ENCODE results near the gene ASCC3. TPM values are rescaled to one million over a fixed set of nuclear protein-coding genes. Genes with fewer than 3 reads are reported as not detected.
"Not testable (repeated sequence)": the region's sequence is repeated elsewhere in the genome, so short reads cannot be mapped to it uniquely, and the experiment has no call there.

ASCC3 gene
- total RNA-seq, 1 donor from 2014 or later = 12.7 TPM

DNA sequence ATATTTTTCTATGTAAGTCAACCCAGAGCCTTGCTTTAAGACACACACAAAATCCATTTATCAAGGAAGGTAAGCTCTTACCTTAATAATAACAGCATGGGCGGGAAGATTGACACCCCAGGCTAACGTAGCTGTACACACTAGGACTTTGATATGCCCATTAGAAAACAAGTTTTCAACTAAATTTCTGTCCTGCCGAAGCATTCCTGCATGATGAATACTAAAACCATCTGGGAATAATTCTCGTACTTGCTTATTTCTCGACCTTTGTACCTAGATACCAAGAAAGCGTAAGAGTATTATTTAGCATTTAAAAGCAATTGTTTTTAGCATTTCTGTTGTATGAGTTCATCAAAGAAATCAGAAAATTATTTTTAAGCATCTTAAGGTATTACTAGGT, 218.9 kb downstream of the ASCC3 start:
- TF ChIP-seq, protein P1, sequence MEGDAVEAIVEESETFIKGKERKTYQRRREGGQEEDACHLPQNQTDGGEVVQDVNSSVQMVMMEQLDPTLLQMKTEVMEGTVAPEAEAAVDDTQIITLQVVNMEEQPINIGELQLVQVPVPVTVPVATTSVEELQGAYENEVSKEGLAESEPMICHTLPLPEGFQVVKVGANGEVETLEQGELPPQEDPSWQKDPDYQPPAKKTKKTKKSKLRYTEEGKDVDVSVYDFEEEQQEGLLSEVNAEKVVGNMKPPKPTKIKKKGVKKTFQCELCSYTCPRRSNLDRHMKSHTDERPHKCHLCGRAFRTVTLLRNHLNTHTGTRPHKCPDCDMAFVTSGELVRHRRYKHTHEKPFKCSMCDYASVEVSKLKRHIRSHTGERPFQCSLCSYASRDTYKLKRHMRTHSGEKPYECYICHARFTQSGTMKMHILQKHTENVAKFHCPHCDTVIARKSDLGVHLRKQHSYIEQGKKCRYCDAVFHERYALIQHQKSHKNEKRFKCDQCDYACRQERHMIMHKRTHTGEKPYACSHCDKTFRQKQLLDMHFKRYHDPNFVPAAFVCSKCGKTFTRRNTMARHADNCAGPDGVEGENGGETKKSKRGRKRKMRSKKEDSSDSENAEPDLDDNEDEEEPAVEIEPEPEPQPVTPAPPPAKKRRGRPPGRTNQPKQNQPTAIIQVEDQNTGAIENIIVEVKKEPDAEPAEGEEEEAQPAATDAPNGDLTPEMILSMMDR (IDR thresholded peaks at IDR 0.05) = no peak
- no peak for DNase-seq (ENCODE audit: low spot score in 2 of 2)
- Histone ChIP-seq H3K9me3 (no peaks in the 10 kb centered on the region), H3K27ac (no peak overlapping the region), H3K4me3 (no peak overlapping the region), H3K27me3 (no peaks in the 10 kb centered on the region), H3K4me1 (no peaks in the 10 kb centered on the region), H3K36me3 (peaks cover 3% of the 10 kb centered on the region in 2 donors)
- intact Hi-C loops (cut with DNase I) = loop anchor here (10.0 kb wide), 1 partner anchor 187 kb away; no protein-coding TSS in a partner anchor

DNA sequence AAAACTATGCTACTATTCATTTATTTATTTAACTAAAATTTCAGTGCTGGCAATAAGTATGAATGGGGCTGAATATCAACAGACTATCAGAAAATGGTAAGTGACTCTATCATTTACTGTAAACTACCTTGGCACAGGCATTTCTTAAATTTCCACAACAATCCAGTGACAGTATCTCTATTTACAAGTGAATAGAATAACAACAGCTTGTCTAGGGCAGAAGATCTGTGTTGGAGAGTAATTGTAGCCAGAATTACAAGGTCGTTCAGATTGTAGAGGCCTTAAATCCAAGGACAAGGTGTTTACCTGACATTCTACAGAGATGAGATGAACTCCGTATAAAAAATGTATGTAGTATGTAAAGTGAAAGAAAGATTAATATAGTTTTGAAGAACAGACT, 222.6 kb downstream of the ASCC3 start:
- H3K9me3 ChIP-seq = no peaks in the 10 kb centered on the region
- H3K4me1 ChIP-seq = no peaks in the 10 kb centered on the region
- H3K36me3 ChIP-seq = peaks cover 3% of the 10 kb centered on the region in 2 donors
- intact Hi-C loops (cut with DNase I) = loop anchor here (10.0 kb wide), 1 partner anchor 654 kb away; no protein-coding TSS in a partner anchor
- H3K27me3 ChIP-seq = no peaks in the 10 kb centered on the region
- no peak overlapping the region for H3K4me3 ChIP-seq
- TF ChIP-seq, protein P1 (IDR thresholded peaks at IDR 0.05) = no peak
- DNase-seq (ENCODE audit: low spot score in 2 of 2) = no peak
- no peak overlapping the region for H3K27ac ChIP-seq

DNA sequence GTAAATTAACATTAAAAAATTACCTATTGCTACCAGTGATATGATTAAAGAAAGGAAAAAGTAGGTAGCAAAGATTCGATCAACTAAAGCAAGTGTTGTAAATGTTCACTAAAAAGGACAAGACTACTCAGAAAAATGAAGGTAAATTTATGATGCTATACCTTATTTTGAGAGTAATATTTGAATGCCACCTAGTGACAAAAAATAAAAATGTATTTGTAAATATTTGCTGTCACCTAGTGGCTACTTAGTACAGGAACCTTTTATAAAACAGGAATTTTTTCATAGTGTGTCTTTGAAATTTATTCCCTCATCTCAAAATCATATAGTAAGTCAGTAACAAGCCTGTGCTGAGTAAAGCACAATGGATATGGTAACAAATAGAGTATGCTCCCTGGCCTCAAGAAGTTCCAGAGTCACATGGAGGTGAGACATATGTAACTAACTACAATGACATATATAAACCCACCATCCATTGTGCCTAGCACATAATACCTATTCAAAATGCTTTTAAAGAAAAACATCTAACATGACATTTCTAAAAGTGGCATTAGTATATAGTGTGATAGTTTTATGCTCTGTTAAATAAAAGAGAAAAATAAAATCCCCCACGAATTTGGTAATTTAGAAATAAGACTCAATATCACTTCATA, 223.3 kb downstream of the ASCC3 start:
- no peaks in the 10 kb centered on the region for H3K9me3 ChIP-seq
- TF ChIP-seq, protein P1 (IDR thresholded peaks at IDR 0.05) = peak in 2 of 3 experiments; percentile 12 to 36
- no peak for DNase-seq (ENCODE audit: low spot score in 2 of 2)
- H3K27ac ChIP-seq = no peak overlapping the region
- intact Hi-C loops (cut with DNase I) = loop anchor here (10.0 kb wide), 1 partner anchor 653 kb away; no protein-coding TSS in a partner anchor
- peaks cover 0 to 3% of the 10 kb centered on the region in 2 donors for H3K36me3 ChIP-seq
- H3K27me3 ChIP-seq = no peaks in the 10 kb centered on the region
- no peak overlapping the region for H3K4me3 ChIP-seq
- H3K4me1 ChIP-seq = no peaks in the 10 kb centered on the region

DNA sequence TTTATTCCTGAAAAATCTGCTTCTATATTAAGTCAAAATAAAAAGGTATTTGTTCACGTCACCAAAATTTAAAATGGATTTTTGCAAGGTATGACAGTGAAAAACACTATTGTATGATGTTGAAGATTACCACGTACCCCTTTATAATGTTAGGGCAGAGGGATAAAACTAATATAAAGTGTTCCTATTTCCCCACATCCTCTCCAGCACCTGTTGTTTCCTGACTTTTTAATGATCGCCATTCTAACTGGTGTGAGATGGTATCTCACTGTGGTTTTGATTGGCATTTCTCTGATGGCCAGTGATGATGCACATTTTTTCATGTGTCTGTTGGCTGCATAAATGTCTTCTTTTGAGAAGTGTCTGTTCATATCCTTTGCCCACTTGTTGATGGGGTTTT, 240.0 kb downstream of the ASCC3 start:
- DNase-seq (ENCODE audit: low spot score in 2 of 2); H3K27ac ChIP-seq; H3K4me1 ChIP-seq; H3K9me3 ChIP-seq; intact Hi-C loops (cut with DNase I); H3K27me3 ChIP-seq; H3K4me3 ChIP-seq: not testable (repeated sequence)
- peaks cover 15 to 82% of the 10 kb centered on the region in 2 donors for H3K36me3 ChIP-seq

DNA sequence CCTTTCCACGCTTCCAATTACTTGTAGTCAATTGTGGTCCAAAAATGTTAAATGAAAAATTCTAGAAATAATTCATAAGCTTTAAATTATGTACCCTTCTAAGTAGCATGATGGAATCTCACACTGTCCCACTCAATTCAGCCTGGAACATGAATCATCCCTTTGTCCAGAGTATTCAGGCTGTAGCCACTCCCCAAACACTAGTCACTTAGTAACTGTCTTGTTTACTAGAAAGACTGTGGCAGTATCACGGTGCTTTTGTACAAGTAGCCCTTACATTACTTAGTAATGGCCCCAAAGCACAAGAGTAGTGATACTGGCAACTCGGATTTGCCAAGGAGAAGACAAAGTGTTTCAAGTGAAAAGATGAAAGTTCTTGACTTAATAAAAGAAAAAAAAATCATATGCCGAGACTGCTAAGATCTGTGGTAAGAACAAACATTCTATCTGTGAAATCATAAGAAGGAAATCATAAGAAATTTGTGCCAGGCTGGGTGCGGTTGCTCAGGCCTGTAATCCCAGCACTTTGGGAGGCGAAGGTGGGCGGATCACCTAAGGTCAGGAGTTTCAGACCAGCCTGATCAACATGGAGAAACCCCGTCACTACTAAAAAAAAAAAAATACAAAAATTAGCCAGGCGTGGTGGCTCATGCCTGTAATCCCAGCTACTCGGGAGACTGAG, 247.9 kb downstream of the ASCC3 start:
- no peaks in the 10 kb centered on the region for H3K27me3 ChIP-seq
- no peak for DNase-seq (ENCODE audit: low spot score in 2 of 2)
- TF ChIP-seq, protein P1 (IDR thresholded peaks at IDR 0.05) = no peak
- H3K4me3 ChIP-seq = no peak overlapping the region
- no peak overlapping the region for H3K27ac ChIP-seq
- intact Hi-C loops (cut with DNase I) = no loop called here
- no peaks in the 10 kb centered on the region for H3K9me3 ChIP-seq
- no peaks in the 10 kb centered on the region for H3K4me1 ChIP-seq
- H3K36me3 ChIP-seq = peaks cover 3 to 31% of the 10 kb centered on the region in 2 donors

DNA sequence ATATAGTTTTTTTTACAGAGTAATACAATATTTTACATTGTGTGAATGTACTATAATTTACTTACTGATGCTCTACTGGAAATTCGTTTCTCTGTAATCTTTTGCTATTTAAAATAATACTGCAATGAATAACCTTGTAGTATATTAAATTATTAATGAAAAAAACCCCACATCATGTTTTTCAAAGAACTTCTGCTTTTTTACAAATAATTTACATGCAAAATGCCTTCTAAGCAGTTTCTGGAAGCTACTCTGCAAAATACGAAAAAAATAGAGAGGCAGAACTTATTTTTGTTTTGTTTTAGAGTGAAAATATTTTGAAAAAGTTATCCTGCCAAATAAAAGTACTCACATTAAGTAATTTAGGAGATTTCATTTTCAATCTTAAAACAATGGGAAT, 250.6 kb downstream of the ASCC3 start:
- no peak for DNase-seq (ENCODE audit: low spot score in 2 of 2)
- Histone ChIP-seq H3K4me1 (no peaks in the 10 kb centered on the region), H3K27me3 (no peaks in the 10 kb centered on the region), H3K27ac (no peak overlapping the region), H3K4me3 (no peak overlapping the region), H3K9me3 (no peaks in the 10 kb centered on the region), H3K36me3 (peaks cover 9 to 12% of the 10 kb centered on the region in 2 donors)
- TF ChIP-seq, protein P1 (IDR thresholded peaks at IDR 0.05) = no peak
- intact Hi-C loops (cut with DNase I) = no loop called here

Measured in ascending aorta (tissue), 2 donors.